ENCODE results near the gene SMARCAL1. TPM values are rescaled to one million over a fixed set of nuclear protein-coding genes. Genes with fewer than 3 reads are reported as not detected.

The SMARCAL1 gene
- total and polyA plus RNA-seq, 9 of the 15 experiments (the other 6 are each of a cell fraction or from before 2014, with no cell fraction given): 8.2 to 27.9 (median 12.4) TPM

- TF ChIP-seq ADNP (tag; IDR thresholded peaks at IDR 0.05) (peak; percentile 98), PHB (CRISPR knock-in tag; IDR thresholded peaks at IDR 0.05) (no peak), RBM34 (IDR thresholded peaks at IDR 0.05; ENCODE audit: borderline replicate concordance, insufficient read depth, low read length) (no peak), CBX5 (IDR thresholded peaks at IDR 0.05; ENCODE audit: borderline replicate concordance, low read depth) (no peak), SREBF1 (IDR thresholded peaks at IDR 0.05; ENCODE audit: borderline replicate concordance, low read depth, low read length) (no peak), NCOA2 (IDR thresholded peaks at IDR 0.05; ENCODE audit: partially characterized antibody in 2 of 2) (no peak), ESRRB (CRISPR knock-in tag; IDR thresholded peaks at IDR 0.05; ENCODE audit: borderline replicate concordance) (no peak), FIP1L1 (IDR thresholded peaks at IDR 0.05; ENCODE audit: low read depth, low read length, poor library complexity, severe bottlenecking) (no peak), ID3 (CRISPR knock-in tag; IDR thresholded peaks at IDR 0.05) (no peak), ID3 (tag; IDR thresholded peaks at IDR 0.05) (no peak), HDAC3 (IDR thresholded peaks at IDR 0.05; ENCODE audit: borderline replicate concordance, partially characterized antibody) (no peak), ZNF174 (CRISPR knock-in tag; IDR thresholded peaks at IDR 0.05) (no peak), PATZ1 (CRISPR knock-in tag; IDR thresholded peaks at IDR 0.05; ENCODE audit: borderline replicate concordance) (no peak), ATF3 (IDR thresholded peaks at IDR 0.05) (no peak), ATF3 (CRISPR knock-in tag; conservative IDR thresholded peaks at IDR 0.05) (peak; percentile 35; the same call in 1 of the 2 replicates), ILF3 (IDR thresholded peaks at IDR 0.05; ENCODE audit: borderline replicate concordance) (no peak), NCOA4 (IDR thresholded peaks at IDR 0.05; ENCODE audit: partially characterized antibody) (peak; percentile 56), DPF2 (IDR thresholded peaks at IDR 0.05) (no peak), RFX1 (IDR thresholded peaks at IDR 0.05) (no peak), NFE2 (IDR thresholded peaks at IDR 0.05; ENCODE audit: low read depth) (no peak), EWSR1 (IDR thresholded peaks at IDR 0.05; ENCODE audit: borderline replicate concordance, low read depth, partially characterized antibody) (no peak), ZNF445 (CRISPR knock-in tag; IDR thresholded peaks at IDR 0.05; ENCODE audit: low read depth) (no peak), TAF15 (IDR thresholded peaks at IDR 0.05; ENCODE audit: low read depth, low read length) (no peak), SAFB (IDR thresholded peaks at IDR 0.05; ENCODE audit: borderline replicate concordance, low read depth, low read length) (no peak), MIER1 (IDR thresholded peaks at IDR 0.05; ENCODE audit: low read depth) (no peak)
These were observed 86.4 kb downstream of the SMARCAL1 start, which contains the start of gene RPL37A (continued) for GRCh38 chr2:216498379-216499352.

Data from K562 (cell line).